SKM-1 treated with dmso at 0.1 percent for 144 hours (cell line): ENCODE data around the gene ACTL6B.
"Not testable (repeated sequence)": the region's sequence is repeated elsewhere in the genome, so short reads cannot be mapped to it uniquely, and the experiment has no call there.

Source experiments
- DNase-seq: peaks from one replicate; lab custom pipeline; 2025; ENCODE audit not compliant: unreplicated experiment; lab: John Stamatoyannopoulos, UW

The ACTL6B gene

DNA sequence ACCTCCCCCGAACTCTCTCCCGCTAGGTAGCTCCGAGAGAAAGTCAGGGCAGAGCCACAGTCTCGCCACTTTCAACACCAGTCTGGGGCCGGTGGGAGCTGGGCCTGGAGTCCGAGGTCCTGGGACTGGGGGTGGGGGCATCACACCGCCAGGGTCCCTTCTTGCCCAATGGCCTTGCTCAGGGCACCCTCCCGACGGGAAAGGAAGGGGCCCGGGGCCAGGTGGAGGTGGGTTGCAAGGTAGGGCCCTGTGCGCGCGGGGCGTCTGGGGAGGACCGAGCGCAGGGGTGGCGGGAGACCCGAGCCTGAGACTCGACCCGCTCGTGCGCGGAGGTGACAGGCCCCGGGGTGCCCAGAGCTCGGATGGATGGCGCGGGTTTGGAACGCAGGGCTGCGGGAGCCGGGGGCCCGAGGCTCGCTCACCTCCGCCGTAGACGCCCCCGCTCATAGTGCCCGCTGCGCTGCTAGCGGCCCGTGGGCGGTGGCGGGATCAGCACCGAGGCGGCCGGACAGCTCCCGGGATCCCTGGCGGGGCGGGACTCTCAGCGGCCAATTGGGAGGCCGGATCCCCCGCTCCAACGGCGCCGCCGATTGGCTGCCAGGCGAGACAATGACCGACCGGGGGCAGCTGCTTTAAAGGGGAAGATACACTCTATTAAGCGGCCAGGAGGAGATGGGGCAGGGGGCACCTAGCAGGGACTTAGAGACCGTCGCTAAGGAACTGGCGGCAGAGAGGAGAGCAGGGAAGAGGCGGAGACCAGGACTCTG lies at the start of gene ACTL6B:
ACTL6B (minus strand) TSS at position 541 of the 767 bp plus-strand sequence; CDS start at position 447, 94 bp downstream.
- DNase-seq: no peak

DNA sequence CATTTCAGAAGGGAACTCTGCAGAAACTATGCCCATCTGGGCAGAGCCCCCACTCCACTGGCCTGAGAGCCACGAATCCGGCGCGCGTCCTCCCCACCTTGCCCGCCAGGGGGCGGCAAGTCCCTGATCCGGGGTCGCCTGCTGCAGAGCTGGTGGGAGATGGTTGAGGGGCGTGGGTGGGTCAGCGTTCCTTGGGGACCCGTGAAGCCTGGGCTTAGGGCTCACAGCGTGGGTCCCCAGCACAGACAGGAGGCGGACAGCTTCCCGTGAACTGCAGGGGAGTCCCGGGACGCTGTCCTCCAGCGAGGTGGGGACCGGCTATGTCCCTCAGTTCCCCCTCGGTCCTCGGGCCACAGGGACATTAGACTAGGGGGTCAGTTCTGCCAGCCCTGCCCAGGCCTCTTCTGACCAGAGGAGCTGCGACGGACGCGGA lies 49.1 kb upstream of the ACTL6B start:
- DNase-seq: peak; percentile 37

- DNase-seq: not testable (repeated sequence)
These were observed 44.8 kb upstream of the ACTL6B start for GRCh38 chr7:100701089-100701488.

- DNase-seq: no peak
These were observed 42.8 kb upstream of the ACTL6B start for GRCh38 chr7:100699018-100699417.

- DNase-seq: no peak
These were observed 39.9 kb upstream of the ACTL6B start for GRCh38 chr7:100696123-100696521.

DNA sequence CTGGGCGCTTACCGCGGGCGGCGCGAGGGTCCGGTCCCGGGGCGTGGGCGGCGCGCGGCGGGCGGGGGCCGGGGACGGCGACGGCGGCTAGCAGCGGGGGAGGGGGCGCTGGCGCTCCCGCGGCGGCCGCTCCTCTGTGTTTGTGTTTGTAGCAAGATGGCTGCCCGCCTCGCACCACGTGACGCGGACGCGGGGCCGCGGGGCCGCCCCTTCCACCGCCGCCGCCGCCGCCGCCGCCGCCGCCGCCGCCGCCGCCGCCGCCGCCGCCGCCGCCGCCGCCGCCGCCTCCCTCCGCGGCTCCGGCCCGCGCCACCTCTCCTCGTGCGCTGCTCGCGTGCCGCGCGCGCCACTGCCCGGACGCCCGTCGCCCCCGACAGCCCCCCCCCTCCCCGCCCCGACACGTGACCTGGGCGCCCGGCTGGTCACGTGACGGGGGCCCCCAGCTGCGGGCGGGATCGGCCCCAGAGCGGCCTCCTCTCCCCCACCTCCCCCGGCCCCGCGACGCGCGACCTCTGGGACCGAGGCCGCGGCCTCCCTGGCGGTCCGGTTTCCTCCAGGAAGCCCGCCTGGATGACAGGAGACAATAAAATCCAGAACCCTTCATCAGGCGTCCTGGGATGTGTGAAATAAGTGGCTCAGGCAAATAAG lies 38.0 kb upstream of the ACTL6B start, which contains the start of gene GIGYF1:
GIGYF1 (minus strand) TSS at position 153 of the 648 bp plus-strand sequence. CDS start 6,012 bp downstream, outside the sequence.
- DNase-seq: peak; percentile 65

DNA sequence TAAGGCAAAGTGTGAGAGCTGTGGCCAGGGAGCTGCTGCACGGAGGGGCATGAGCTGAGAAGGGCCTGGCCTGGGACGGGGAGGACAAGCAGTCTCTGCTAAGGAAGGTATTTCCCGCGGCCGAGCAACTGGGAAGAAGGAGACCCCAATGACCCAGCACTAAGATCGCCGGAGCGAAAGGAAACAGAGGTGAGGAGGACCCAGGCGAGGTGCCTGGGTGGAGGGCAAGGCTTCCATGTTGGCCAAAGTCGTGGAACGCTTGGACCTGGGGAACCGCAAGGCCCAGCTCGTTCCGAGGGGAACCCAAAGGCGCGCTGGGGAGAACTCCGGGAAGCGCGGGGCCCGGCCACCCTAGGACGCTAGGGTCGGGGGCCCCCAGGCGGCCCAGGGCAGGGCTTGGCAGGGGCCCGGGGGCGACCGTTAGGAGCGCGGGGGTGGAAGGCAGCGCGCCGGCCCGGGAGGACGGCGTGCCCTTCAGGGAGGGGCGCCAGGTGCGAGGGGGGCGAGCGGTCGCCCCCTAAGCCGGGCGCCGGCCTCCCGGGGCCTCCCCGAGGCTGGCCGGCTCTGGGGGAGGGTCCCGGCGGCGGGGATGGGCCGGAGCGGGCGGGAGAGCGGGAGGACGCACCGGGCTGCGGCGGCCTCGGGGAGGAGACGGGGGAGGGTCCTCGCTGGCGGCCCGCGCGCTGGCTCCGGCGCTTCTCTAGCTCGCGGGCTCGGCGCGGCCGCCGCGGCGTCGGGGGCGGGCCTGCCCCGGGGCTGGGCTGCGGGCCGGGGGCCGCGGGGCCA lies 37.3 kb upstream of the ACTL6B start:
- DNase-seq: no peak

- DNase-seq: no peak
These were observed 36.3 kb upstream of the ACTL6B start for GRCh38 chr7:100692578-100692961.

- DNase-seq: peak; percentile 48
These were observed 35.7 kb upstream of the ACTL6B start for GRCh38 chr7:100691676-100692577.

- DNase-seq: no peak
These were observed 33.2 kb upstream of the ACTL6B start for GRCh38 chr7:100689230-100690135.

DNA sequence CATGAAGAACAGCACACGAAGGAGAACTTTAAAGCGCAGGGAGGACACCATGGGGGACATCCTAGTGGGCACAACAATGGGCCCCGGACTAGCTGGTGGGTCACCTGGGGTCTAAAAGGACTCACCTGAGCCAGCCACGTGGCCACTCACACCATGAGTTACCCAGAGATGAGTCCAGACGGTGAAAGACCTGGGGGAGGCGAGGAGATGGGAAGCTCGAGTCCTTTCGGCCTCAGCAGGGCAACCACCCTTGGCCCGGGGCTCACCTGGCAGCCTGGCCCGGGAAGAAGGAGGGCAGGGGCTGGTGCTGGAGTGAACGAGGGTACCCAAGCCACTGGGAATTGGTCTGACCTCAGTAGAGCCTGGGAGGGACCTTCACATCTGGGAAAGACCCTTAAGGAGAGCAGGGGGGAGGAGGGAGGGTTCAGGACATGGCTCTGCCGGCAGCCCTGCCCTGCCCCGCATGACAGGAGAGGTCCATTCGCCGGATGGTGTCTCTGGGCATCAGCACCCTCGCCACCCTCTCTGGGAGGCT lies 32.1 kb upstream of the ACTL6B start:
- DNase-seq: no peak

- no peak for DNase-seq
These were observed 31.6 kb upstream of the ACTL6B start for GRCh38 chr7:100687751-100688300.

GRCh38 chr7:100687261-100687660 lies 31.0 kb upstream of the ACTL6B start:
- no peak for DNase-seq

GRCh38 chr7:100686822-100687211 lies 30.6 kb upstream of the ACTL6B start:
- no peak for DNase-seq

DNA sequence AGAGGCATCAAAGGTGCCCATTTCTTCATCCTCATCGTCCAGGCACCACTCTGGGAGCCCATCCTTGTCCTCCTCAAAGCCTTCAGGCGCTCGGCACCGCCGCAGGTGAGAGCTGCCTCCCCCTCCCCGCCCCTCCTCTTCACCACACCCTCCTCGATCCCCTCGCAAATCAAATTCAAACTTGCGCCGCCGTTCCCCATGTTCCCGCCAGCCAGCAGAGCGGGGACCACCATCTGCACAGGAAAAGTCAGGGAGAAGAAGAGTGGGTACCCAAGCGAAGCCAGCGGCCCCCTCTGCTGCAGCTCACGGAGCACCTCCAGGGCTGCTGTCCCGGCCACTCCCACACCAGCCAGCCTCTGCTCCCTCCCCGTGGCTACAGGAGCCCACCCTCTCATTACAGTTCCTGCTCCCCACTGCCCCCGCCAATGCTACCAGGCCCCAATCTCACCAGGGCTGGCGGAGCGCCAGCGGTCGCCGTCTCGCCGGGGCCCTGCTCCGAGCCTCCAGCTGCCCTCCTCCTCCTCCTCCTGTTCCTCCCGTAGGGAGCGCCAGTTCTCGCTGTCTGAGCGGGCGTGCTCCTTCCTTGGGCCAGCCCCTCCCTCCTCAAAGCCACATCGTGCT lies 30.1 kb upstream of the ACTL6B start:
- no peak for DNase-seq

- DNase-seq: no peak
These were observed 29.4 kb upstream of the ACTL6B start for GRCh38 chr7:100685631-100686145.

DNA sequence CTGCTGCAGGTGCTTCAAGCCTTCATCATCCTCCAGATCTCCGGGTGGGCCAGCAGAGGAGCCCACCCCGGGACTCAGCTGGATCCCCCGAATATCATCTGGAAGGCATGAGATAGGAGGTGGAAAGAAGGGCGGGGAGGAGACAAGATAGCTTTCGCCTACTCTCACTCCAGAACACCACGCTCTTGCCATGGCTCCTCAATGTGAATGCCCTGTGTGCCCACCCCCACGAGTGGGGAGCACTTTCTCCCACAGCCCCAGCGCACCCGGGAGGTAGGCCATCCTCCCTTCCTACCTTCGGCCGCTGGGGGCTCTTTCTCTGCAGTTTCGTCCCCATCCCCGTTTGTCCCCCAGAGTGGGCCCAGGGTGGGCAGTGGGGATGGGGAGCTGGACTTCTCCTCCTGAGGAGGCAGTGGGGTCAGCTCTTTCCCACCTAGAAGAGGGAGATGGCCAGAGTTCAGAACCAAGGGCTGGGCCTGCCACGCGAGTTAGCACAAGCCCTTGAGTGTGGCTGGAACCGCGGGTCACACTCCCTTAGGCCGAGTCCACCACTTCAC lies 28.9 kb upstream of the ACTL6B start:
- DNase-seq: no peak

- DNase-seq: no peak
These were observed 28.3 kb upstream of the ACTL6B start for GRCh38 chr7:100684534-100685042.
